GM12878 (cell line): Measurements from ENCODE around the gene CRACDL. TPM values are rescaled to one million over a fixed set of nuclear protein-coding genes. Genes with fewer than 3 reads are reported as not detected.

Experiments used
- ATAC-seq: fragments of 200-7000 bp; cut with Tn5 transposase; 3 replicates; pipeline ENCODE4 v1.9.1; 2020; ENCODE audit warnings: mild to moderate bottlenecking, moderate library complexity
- BruUV-seq: library from RNA; stranded (reverse); fragments of 400-500 nt; replicated peaks from 2 replicates; lab custom pipeline; 2021; lab: Mats Ljungman, UMichigan
- CTCF ChIA-PET: fragments of 300-600 bp; sonication (Branson Sonifier 250); formaldehyde crosslinking; extraction: SDS; loops from one replicate; lab custom pipeline; 2021; ENCODE audit warnings: inconsistent platforms; lab: Yijun Ruan, JAX
- POLR2A ChIA-PET: fragments of 350-600 bp; formaldehyde crosslinking; extraction: SDS; loops from one replicate; lab custom pipeline; 2021; ENCODE audit warnings: inconsistent platforms; lab: Charles Lee
- RAD21 ChIA-PET: fragments of 300-600 bp; sonication (Branson Sonifier 250); formaldehyde crosslinking; loops from one replicate; lab custom pipeline; 2023; ENCODE audit warnings: antibody characterized with exemption; ENCODE audit not compliant: unreplicated experiment; lab: Charles Lee
- SMC1A ChIA-PET: fragments of 300-600 bp; sonication (Branson Sonifier 250); formaldehyde crosslinking; loops from one replicate; lab custom pipeline; 2023; ENCODE audit not compliant: unreplicated experiment, uncharacterized antibody; lab: Charles Lee
- DNase-seq: peaks from one replicate; pipeline ENCODE4 v3.0.0-alpha.2; 2011; ENCODE audit warnings: low read depth, low spot score
- FAIRE-seq: peaks from 3 replicates; lab custom pipeline; 2011; peaks lifted over from hg19 to GRCh38; lab: Jason Lieb, UNC
- H2AFZ ChIP-seq: 2 replicates; pipeline ENCODE4 v1.6.0; 2011; ENCODE audit warnings: low read depth, low read length, control low read depth; ENCODE audit not compliant: control insufficient read depth
- H3K27ac ChIP-seq: 2 replicates; pipeline ENCODE4 v1.5.1; 2011; ENCODE audit warnings: control low read depth; ENCODE audit not compliant: control insufficient read depth, insufficient read depth
- H3K27me3 ChIP-seq, 2 experiments: replicated peaks in 1 of 2; 2 replicates each; pipeline versions ENCODE4 v1.6.0 to v1.6.1; 2011; ENCODE audit warnings: low read length in 1 of 2; ENCODE audit not compliant: control insufficient read depth in 2 of 2, insufficient read depth in 2 of 2
- H3K36me3 ChIP-seq, 2 experiments: 2 replicates each; pipeline ENCODE4 v1.5.1; 2011; ENCODE audit warnings: low read length in 1 of 2; ENCODE audit not compliant: control insufficient read depth in 2 of 2, insufficient read depth in 2 of 2
- H3K4me1 ChIP-seq: 2 replicates; pipeline ENCODE4 v1.6.1; 2011; ENCODE audit warnings: mild to moderate bottlenecking, low read length, moderate library complexity, mixed read lengths; ENCODE audit not compliant: control insufficient read depth, insufficient read depth
- H3K4me2 ChIP-seq: 2 replicates; pipeline ENCODE4 v1.6.0; 2011; ENCODE audit warnings: control low read depth; ENCODE audit not compliant: control insufficient read depth, insufficient read depth
- H3K4me3 ChIP-seq: fragments of 200-600 bp; sonication (generic); 2 replicates; pipeline ENCODE4 v1.5.1; 2016
- H3K79me2 ChIP-seq: 2 replicates; pipeline ENCODE4 v1.6.0; 2011; ENCODE audit warnings: low read length; ENCODE audit not compliant: control insufficient read depth, insufficient read depth
- H3K9ac ChIP-seq: 2 replicates; pipeline ENCODE4 v1.8.0; 2011; ENCODE audit warnings: low read length, control low read depth, mixed read lengths; ENCODE audit not compliant: control insufficient read depth, insufficient read depth
- H3K9me3 ChIP-seq: replicated peaks from 3 replicates; pipeline ENCODE4 v1.5.1; 2011; ENCODE audit warnings: mild to moderate bottlenecking, low read length; ENCODE audit not compliant: control insufficient read depth, insufficient read depth
- H4K20me1 ChIP-seq: 2 replicates; pipeline ENCODE4 v1.6.0; 2011; ENCODE audit not compliant: control insufficient read depth, insufficient read depth
- BACH1 ChIP-seq: fragments of 450-650 bp; IDR thresholded peaks from 2 replicates; pipeline ENCODE4 v1.6.1; 2017; ENCODE audit warnings: mild to moderate bottlenecking, borderline replicate concordance
- BMI1 ChIP-seq: fragments of 450-650 bp; IDR thresholded peaks from 2 replicates; pipeline ENCODE4 v1.6.1; 2016; ENCODE audit warnings: mild to moderate bottlenecking, moderate library complexity, borderline replicate concordance
- CHD1 ChIP-seq: IDR thresholded peaks from 2 replicates; pipeline ENCODE4 v1.6.1; 2012; ENCODE audit warnings: low read depth, low read length, improper control_type of control experiment
- EP300 ChIP-seq, 2 experiments: fragments of 150-350 bp in 1 of 2; IDR thresholded peaks; 2 replicates each; pipeline ENCODE4 v1.6.1; 2011 to 2012; ENCODE audit warnings: low read depth in 2 of 2, low read length in 2 of 2, borderline replicate concordance in 1 of 2, improper control_type of control experiment in 1 of 2, inconsistent platforms in 1 of 2; ENCODE audit not compliant: control insufficient read depth in 1 of 2
- HCFC1 ChIP-seq: fragments of 150-350 bp; IDR thresholded peaks from 2 replicates; pipeline ENCODE4 v1.6.1; 2014; ENCODE audit warnings: low read length
- KAT2A ChIP-seq: conservative IDR thresholded peaks from 2 replicates; pipeline ENCODE4 v1.6.1; 2011; ENCODE audit warnings: low read depth, low read length; ENCODE audit not compliant: control insufficient read depth
- LARP7 ChIP-seq: fragments of 450-650 bp; IDR thresholded peaks from 2 replicates; pipeline ENCODE4 v1.6.1; 2017; ENCODE audit warnings: mild to moderate bottlenecking
- RCOR1 ChIP-seq: conservative IDR thresholded peaks from 2 replicates; pipeline ENCODE4 v1.6.1; 2012; ENCODE audit warnings: low read depth, low read length, improper control_type of control experiment
- TAF1 ChIP-seq: IDR thresholded peaks from 2 replicates; pipeline ENCODE4 v1.6.1; 2011; ENCODE audit warnings: mild to moderate bottlenecking, low read depth, low read length, borderline replicate concordance
- TBL1XR1 ChIP-seq: IDR thresholded peaks from 2 replicates; pipeline ENCODE4 v1.6.1; 2012; ENCODE audit warnings: low read depth, low read length, improper control_type of control experiment
- ZNF274 ChIP-seq: IDR thresholded peaks from one replicate; pipeline ENCODE4 v1.8.0; 2011; ENCODE audit not compliant: insufficient read length, insufficient read depth
- ZNF384 ChIP-seq: IDR thresholded peaks from 2 replicates; pipeline ENCODE4 v1.6.1; 2012; ENCODE audit warnings: low read depth, mild to moderate bottlenecking, low read length, improper control_type of control experiment, borderline replicate concordance
- ZZZ3 ChIP-seq: IDR thresholded peaks from 2 replicates; pipeline ENCODE4 v1.6.1; 2011; ENCODE audit warnings: low read depth; ENCODE audit not compliant: control insufficient read depth, insufficient read length
- WGBS: methylation state at CpG from one replicate; pipeline ENCODE4 v1.1.6; 2016; ENCODE audit warnings: low lambda C conversion rate; ENCODE audit not compliant: insufficient replicate concordance, insufficient coverage; ENCODE audit errors: missing lambda C conversion rate; 5-methylcytosine and 5-hydroxymethylcytosine counted together
- in situ Hi-C: fragments of 300-500 bp; cut with MboI; formaldehyde crosslinking; loops from 9 replicates; pipeline ENCODE4 v1.14.3; 2018; ENCODE audit warnings: mixed read lengths
- intact Hi-C: fragments of 100-400 bp; cut with micrococcal nuclease; formaldehyde crosslinking; loops from one replicate; pipeline ENCODE4 v1.14.2; 2022; ENCODE audit not compliant: unreplicated experiment
- polyA plus RNA-seq, 11 experiments: library from polyadenylated mRNA; depleted of rRNA in 4 of 11; unstranded in 6 of 11; stranded (reverse) in 5 of 11; fragments of >200 nt; fragmentation: Nextera tagmentation in 4 of 11; fragmentation: Illumina TruSeq in 1 of 11; extraction: Ambion mirVana in 4 of 11; extraction: Trizol in 1 of 11; gene quantifications; 1 replicate in 1 of 11; 2 replicates in 10 of 11; pipeline versions ENCODE4 v1.2.1 to v1.2.3, GENCODE V29; 2011 to 2016; ENCODE audit warnings: inconsistent platforms in 2 of 11, missing spikeins in 2 of 11, low read depth in 1 of 11
- total RNA-seq, 4 experiments: library from RNA; depleted of rRNA in 3 of 4; stranded (reverse); fragments of >200 nt in 3 of 4; fragmentation: Illumina TruSeq in 1 of 4; extraction: Trizol in 1 of 4; gene quantifications; 2 replicates each; pipeline versions ENCODE4 v1.2.1 to v1.2.3, GENCODE V29; 2013 to 2021
- TF ChIP-seq, protein P1 (sequence below): fragments of 450-650 bp; IDR thresholded peaks from 2 replicates; pipeline ENCODE4 v1.6.1; 2017; ENCODE audit warnings: mild to moderate bottlenecking, low read depth, inconsistent platforms; ENCODE audit not compliant: poor library complexity, severe bottlenecking
- TF ChIP-seq, protein P2 (sequence below): IDR thresholded peaks from 2 replicates; pipeline ENCODE4 v1.6.1; 2011; ENCODE audit warnings: low read depth, mild to moderate bottlenecking, low read length, moderate library complexity, borderline replicate concordance; ENCODE audit errors: extremely low read depth
- TF ChIP-seq, protein P3 (sequence below): fragments of 450-650 bp; IDR thresholded peaks from 2 replicates; pipeline ENCODE4 v1.6.1; 2017; ENCODE audit warnings: mild to moderate bottlenecking
- TF ChIP-seq, protein P4 (sequence below): fragments of 450-650 bp; formaldehyde crosslinking; IDR thresholded peaks from 2 replicates; pipeline ENCODE4 v1.4.0; 2022; ENCODE audit warnings: mild to moderate bottlenecking, moderate library complexity

CRACDL gene
- total and polyA plus RNA-seq, 10 of the 15 experiments (the other 5 are each of a cell fraction or from before 2014, with no cell fraction given): 0.03 to 0.72 (median 0.14) TPM

DNA sequence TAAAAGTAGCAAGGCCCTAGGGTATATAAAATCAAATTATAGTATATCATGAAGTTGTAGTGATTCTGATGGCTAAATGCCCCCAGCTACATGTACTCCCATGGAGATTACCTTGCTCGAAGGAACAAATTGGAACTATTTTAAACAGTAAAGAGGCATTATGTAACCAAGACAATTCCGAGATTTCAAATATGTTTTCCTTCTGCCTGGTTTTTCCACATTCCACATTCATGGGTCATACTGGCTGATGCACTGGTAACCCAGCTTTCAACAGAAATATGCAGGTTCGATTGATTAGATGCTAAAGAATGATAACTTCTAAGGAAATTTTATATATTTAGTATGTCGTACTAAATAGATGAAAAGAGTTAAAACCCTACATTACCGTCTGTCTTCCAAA, 142.8 kb downstream of the CRACDL start:
- POLR2A ChIA-PET: no interaction called here
- TF ChIP-seq ZZZ3 (no peak), LARP7 (no peak), KAT2A (no peak), HCFC1 (no peak), TAF1 (no peak), BACH1 (no peak), RCOR1 (no peak), BMI1 (no peak), ZNF384 (no peak), ZNF274 (no peak), EP300 (IDR thresholded peaks at IDR 0.05; ENCODE audit: borderline replicate concordance in 1 of 2, control insufficient read depth in 1 of 2, low read depth in 2 of 2, low read length in 2 of 2) (no peak), CHD1 (no peak), TBL1XR1 (no peak)
- TF ChIP-seq, protein P1, sequence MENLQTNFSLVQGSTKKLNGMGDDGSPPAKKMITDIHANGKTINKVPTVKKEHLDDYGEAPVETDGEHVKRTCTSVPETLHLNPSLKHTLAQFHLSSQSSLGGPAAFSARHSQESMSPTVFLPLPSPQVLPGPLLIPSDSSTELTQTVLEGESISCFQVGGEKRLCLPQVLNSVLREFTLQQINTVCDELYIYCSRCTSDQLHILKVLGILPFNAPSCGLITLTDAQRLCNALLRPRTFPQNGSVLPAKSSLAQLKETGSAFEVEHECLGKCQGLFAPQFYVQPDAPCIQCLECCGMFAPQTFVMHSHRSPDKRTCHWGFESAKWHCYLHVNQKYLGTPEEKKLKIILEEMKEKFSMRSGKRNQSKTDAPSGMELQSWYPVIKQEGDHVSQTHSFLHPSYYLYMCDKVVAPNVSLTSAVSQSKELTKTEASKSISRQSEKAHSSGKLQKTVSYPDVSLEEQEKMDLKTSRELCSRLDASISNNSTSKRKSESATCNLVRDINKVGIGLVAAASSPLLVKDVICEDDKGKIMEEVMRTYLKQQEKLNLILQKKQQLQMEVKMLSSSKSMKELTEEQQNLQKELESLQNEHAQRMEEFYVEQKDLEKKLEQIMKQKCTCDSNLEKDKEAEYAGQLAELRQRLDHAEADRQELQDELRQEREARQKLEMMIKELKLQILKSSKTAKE: no peak
- TF ChIP-seq, protein P2, sequence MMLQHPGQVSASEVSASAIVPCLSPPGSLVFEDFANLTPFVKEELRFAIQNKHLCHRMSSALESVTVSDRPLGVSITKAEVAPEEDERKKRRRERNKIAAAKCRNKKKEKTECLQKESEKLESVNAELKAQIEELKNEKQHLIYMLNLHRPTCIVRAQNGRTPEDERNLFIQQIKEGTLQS: no peak
- TF ChIP-seq, protein P3, sequence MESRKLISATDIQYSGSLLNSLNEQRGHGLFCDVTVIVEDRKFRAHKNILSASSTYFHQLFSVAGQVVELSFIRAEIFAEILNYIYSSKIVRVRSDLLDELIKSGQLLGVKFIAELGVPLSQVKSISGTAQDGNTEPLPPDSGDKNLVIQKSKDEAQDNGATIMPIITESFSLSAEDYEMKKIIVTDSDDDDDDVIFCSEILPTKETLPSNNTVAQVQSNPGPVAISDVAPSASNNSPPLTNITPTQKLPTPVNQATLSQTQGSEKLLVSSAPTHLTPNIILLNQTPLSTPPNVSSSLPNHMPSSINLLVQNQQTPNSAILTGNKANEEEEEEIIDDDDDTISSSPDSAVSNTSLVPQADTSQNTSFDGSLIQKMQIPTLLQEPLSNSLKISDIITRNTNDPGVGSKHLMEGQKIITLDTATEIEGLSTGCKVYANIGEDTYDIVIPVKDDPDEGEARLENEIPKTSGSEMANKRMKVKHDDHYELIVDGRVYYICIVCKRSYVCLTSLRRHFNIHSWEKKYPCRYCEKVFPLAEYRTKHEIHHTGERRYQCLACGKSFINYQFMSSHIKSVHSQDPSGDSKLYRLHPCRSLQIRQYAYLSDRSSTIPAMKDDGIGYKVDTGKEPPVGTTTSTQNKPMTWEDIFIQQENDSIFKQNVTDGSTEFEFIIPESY: no peak
- TF ChIP-seq, protein P4, sequence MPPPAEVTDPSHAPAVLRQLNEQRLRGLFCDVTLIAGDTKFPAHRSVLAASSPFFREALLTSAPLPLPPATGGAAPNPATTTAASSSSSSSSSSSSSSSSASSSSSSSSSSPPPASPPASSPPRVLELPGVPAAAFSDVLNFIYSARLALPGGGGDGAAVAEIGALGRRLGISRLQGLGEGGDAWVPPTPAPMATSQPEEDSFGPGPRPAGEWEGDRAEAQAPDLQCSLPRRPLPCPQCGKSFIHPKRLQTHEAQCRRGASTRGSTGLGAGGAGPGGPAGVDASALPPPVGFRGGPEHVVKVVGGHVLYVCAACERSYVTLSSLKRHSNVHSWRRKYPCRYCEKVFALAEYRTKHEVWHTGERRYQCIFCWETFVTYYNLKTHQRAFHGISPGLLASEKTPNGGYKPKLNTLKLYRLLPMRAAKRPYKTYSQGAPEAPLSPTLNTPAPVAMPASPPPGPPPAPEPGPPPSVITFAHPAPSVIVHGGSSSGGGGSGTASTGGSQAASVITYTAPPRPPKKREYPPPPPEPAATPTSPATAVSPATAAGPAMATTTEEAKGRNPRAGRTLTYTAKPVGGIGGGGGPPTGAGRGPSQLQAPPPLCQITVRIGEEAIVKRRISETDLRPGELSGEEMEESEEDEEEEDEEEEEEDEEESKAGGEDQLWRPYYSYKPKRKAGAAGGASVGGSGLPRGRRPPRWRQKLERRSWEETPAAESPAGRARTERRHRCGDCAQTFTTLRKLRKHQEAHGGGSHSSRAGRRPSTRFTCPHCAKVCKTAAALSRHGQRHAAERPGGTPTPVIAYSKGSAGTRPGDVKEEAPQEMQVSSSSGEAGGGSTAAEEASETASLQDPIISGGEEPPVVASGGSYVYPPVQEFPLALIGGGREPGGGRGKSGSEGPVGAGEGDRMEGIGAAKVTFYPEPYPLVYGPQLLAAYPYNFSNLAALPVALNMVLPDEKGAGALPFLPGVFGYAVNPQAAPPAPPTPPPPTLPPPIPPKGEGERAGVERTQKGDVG (CRISPR knock-in tag): no peak

More for the DNA sequence above, 142.8 kb downstream of the CRACDL start:
- no TSS peak for BruUV-seq
- FAIRE-seq (no peak), ATAC-seq (no peak), DNase-seq (no peak)
- H3K4me3 ChIP-seq: no peak overlapping the region
- in situ Hi-C loops (no loop called here), intact Hi-C loops (no loop called here)
- no peaks in the 10 kb centered on the region for H3K36me3 ChIP-seq
- CTCF ChIA-PET: interaction anchor here (0.7 to 1.1 kb wide), 2 partner anchors 12 to 56 kb away, joined by 3 to 4 read pairs; no protein-coding TSS in a partner anchor
- RAD21 ChIA-PET: no interaction called here
- H3K27me3 ChIP-seq: no peaks in the 10 kb centered on the region
- no peak overlapping the region for H3K27ac ChIP-seq
- H2AFZ ChIP-seq: no peak overlapping the region
- SMC1A ChIA-PET: no interaction called here
- H3K4me2 ChIP-seq: no peak overlapping the region
- no peaks in the 10 kb centered on the region for H3K79me2 ChIP-seq
- no peaks in the 10 kb centered on the region for H3K4me1 ChIP-seq
- no peaks in the 10 kb centered on the region for H4K20me1 ChIP-seq
- H3K9ac ChIP-seq: no peak overlapping the region
- no peaks in the 10 kb centered on the region for H3K9me3 ChIP-seq
- 47% methylated on average over 5 of the region's 5 CpGs for WGBS
